ENCODE measurements around the gene MCRIP1.

- no peak for TF ChIP-seq POLR2A (IDR thresholded peaks at IDR 0.05; ENCODE audit: low read length)
- no peak for TF ChIP-seq GATA1 (IDR thresholded peaks at IDR 0.05; ENCODE audit: low read depth, low read length)
Measured at GRCh38 chr17:81828656-81829055, 4.4 kb downstream of the MCRIP1 start.
